HG03342 (cell line): Measurements from ENCODE around the gene LRMDA.

ENCODE experiments used
- ATAC-seq: cut with Tn5 transposase; IDR thresholded peaks from one replicate; pipeline ENCODE4 v1.9.1; 2021; ENCODE audit warnings: mild to moderate bottlenecking, moderate library complexity; ENCODE audit not compliant: unreplicated experiment

Gene LRMDA

DNA sequence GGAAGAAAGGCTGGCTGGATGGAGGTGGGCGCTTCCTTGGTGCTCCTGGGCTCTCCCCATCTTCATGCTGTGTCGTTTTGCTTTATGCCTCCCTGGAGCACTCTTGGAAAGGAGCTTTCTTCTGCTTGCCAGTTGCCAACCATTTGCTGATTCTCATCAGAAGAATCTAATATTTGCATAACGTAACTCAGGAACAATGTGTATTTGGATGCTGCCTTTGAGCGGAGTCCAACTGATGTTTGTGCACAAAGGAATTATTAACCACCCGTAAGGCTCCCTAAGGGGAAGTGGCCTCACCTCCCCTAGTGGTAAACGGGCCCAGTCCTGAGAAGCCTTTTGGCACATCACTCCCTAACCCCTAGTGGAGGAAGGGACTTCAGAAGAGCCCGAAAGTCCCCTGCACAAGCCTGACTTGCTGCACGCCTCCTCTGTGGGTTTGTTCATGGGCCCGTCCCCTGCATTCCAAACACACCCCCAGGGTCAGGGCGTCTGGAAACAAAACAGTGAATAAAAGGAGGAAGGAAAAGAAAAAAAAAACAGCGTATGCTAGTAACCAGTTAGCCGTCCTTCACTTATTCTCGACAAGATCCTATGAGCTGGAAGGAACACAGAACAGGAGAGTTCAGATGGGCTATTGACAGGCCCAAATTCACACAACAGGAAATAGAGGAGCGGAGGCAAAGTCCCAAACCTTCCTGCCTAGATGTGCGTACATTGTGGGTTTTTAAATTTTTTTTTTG, 602.2 kb downstream of the LRMDA start:
- no peak for ATAC-seq

DNA sequence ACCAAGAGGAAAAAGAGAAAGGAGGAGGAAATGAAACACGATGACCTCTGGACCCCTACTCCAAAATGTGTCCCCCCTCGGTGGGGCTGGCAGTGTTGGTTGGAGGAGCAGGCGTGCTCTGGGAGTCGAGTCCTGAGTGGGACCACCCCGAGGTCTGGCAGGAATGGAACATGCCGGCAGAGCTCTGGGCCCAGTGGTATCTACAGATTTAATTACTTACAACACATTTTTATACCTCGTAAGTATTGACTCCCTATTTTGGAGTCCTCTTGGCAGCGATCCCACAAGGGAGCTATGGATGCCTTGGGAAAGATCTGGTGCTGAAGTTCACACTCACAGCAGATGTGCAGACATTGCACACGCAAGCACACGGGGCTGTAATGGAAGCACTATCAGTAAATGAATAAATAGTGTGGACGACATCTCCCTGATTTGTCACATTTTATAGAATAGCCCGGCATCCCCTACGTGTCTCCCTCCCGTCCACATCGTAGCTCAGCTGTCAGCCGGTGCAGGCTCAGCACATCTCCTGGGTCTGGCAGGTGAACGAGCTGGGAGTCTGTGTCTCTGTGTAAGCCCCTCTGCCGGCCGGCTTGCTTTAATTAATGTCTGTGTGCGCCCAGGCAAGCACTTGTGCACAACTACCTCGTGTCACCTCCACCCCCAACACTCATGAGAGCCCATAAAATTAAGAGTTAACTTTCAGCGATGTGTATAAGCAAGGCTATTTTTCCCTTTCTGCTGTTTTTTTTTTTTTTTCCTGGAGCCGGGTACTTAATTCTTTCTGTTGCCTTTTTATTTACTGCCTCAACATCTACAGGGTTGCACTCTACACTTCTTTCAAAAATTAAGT, 603.2 kb downstream of the LRMDA start:
- ATAC-seq, result no peak

DNA sequence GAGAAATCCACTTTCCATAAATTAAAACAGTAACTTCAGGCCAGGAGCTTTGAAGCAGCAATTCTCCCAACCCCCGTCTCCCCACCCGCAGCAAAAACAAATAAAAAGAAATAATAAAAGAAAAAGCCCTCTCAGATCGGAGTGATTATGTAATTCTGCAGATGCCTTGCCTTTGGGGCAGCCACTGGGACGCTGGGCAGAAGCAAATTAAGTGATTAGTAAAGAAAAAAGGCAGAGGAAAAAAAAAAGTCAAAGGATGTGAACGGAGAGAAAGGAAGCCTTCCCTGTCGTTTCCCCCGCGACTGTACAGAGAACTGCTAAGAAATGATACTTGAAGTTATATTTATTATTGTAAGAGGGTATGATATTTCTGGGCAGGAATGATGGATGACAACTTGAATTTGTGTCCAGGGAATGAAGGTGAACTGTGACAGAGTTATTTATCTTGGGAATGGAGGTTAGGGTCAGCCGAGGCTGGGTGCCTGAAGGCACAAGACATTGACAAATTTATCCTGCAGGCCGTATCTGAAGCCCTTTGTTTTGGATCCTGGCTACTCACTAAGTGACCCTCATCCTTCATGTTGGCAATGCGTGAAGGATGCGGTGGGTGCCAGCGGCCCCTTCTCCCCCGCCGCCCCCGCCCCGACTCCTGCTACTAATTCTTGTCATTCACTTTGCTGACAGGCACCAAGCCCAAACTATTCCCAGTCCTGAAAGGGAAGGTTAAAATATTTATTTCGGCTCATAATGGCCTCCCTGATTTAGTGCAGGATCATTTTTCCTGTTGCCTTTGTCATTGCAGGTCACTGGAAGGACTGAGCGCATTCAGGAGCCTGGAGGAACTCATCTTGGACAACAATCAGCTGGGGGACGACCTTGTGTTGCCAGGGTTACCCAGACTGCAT, 604.0 kb downstream of the LRMDA start:
- no peak for ATAC-seq

GRCh38 chr10:76036111-76036940, 604.9 kb downstream of the LRMDA start:
- ATAC-seq, result no peak

GRCh38 chr10:76036962-76037361, 605.5 kb downstream of the LRMDA start:
- ATAC-seq, result no peak

GRCh38 chr10:76037531-76038155, 606.2 kb downstream of the LRMDA start:
- no peak for ATAC-seq

- no peak for ATAC-seq
Measured at GRCh38 chr10:76038696-76039095, 607.3 kb downstream of the LRMDA start.

GRCh38 chr10:76040107-76040829, 608.8 kb downstream of the LRMDA start:
- ATAC-seq, result no peak

DNA sequence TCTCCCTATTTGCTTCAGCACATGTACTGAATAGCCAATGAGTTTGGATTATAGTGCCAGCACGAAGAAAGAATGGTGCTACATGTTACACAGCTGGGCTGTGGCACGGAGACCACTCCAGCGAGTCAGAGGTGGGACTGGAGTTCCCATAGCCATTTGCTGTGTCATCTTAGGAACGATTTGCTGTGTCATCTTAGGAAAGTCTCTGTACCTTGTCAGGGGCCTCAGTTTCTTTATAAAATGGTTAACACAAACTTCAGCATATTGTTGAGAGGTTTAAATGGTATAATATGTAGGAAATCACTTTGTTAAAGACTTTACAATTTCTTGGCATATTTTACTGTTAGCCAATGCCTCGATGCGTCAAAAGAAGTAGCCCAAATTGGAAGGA, 609.4 kb downstream of the LRMDA start:
- no peak for ATAC-seq

- no peak for ATAC-seq
Measured at GRCh38 chr10:76041551-76041950, 610.1 kb downstream of the LRMDA start.

DNA sequence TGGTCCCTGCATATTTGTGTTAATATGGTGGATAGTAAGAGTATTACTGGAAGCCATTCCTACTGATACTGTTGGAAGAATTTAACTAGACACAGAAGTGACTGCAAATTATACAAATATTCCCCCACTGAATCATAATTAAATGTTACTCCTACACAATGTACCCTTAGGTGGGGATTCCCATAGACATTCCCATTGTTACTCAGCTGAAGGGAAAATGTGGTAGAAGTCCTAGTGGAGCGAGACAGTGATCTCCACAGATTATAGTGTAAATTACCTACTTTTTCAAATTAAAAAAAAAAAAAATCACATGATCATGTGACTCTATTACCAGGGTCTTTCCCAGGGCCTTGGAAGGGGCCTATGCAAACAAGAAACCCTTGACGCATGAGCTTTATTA, 611.8 kb downstream of the LRMDA start:
- no peak for ATAC-seq

GRCh38 chr10:76044751-76045150, 613.3 kb downstream of the LRMDA start:
- no peak for ATAC-seq

DNA sequence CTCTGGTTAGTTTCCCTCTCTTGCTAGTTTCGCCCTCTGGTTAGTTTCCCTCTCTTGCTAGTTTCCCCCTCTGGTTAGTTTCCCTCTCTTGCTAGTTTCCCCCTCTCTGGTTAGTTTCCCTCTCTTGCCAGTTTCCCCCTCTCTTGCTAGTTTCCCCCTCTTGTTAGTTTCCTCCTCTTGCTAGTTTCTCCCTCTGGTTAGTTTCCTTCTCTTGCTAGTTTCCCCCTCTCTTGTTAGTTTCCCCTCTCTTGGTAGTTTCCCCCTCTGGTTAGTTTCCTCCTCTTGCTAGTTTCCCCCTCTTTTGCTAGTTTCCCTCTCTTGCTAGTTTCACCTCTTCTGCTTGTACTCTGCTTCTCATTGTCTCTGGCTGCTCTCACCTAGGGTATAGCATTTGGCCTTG, 613.8 kb downstream of the LRMDA start:
- ATAC-seq, result no peak

DNA sequence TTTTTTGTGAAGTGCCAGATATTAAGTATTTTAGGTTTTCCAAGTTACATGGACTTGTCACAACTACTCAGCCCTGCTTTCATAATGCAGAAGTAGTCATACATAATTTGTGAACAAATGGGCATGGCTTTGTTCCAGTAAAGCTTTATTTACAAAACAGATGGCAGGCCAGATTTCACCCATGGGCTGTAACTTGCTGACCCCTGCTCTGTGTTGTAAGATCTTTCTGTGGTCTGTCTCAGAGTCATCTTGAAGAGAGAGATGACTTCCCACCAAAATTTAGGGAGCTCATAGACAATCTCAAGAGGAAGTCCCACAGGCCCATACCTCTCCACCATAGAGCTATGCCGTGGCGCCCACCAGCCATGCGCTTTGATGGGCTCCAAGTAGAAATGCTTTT, 616.1 kb downstream of the LRMDA start:
- no peak for ATAC-seq

DNA sequence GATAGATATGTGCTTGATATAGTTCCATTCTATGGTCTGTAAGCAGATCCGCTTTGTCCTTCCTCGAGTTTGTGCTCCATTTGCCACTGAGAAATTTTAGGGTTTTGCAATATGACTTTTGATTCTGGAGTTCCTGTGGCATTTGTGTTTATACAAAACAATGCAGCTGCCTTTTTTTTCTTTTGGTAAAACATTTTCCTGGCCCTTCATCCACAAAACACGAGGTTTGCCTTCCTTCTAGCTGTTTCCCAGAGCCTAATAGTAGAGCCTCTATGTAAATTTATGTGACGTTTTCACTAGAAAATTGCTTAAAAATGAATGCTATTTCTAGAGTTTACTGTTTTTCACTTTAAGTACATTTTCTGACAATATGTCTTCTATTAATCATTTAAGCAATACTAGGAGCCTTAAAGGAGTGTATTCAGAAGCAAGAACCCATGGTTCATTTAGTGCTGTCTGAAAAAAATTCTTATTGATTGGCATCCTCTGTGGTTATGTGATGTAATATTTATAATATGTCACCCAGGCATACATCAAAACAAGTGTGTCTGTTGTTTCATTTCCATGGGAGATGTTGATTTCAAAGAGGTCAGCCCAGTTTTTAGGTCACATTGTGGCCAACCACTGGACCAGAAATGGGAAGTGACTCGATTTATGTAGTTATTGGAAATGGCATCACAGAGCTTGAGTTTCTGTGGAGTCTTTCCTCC, 618.3 kb downstream of the LRMDA start:
- ATAC-seq, result no peak

DNA sequence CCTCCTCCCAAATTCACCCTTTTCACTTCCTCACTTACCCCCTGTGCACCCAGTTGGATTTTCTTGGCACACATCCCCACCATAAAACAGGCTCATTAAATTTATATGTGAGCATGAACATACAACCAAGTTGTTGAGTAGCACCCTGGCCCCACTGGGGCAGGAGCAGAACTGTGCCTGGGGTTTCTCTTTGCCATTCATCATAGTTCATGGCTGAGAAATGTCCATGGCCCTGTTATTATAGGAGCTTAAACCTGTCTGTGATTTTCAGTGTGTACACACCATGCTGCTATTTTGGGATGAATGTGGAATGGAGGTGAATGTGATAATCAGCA, 618.8 kb downstream of the LRMDA start:
- no peak for ATAC-seq

DNA sequence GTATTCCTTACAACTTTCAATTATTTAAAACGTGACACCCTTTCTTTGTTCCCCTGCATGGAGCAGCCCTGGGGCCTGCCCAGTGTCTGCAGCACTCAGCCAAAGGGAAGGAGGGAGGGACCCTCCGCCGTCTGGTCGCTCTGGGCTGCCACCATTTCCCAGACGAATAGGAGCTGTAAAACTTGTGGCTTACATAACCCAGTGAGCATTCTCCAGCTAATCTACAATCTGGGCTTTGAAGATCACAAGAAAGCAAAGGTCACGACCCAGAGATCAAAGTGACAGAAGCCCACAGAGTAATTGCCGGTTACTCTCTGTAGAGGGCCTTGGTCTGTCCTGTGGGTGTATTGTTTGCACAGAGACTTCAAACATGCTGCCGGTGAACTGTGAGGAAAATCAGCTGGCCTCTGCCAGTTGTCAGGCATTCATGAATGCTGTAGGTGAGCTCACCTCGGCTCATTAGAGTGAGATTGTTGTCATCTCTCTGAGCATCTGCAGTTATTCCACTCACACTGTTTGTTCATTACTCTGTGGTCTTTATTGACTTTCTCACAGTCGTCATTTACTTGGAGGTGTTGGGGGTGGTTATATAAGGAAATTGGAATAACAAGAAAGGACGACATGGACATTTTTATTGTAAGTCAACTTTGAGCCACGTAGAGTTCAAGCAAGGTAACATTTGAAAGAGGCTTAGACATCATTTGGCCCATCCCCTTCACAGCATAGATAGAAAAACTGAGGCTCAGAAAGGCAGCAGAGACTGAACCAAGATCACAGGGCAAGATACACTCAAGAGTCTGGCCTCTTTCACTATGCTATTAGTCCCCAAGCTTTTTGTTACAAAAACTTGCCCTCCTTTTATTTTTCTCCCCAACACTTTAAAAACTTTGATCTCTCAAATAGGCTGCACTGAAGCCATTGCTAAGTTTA, 619.8 kb downstream of the LRMDA start:
- ATAC-seq, result no peak
